Measurements from ENCODE around the gene CCSER1.
"Not testable (repeated sequence)": the region's sequence is repeated elsewhere in the genome, so short reads cannot be mapped to it uniquely, and the experiment has no call there.

The CCSER1 gene

GRCh38 chr4:91298156-91298700 is 1171.0 kb downstream of the CCSER1 start:
- Histone ChIP-seq H3K4me3 (ENCODE audit: low read depth in 1 of 2, low read length in 2 of 2) (no peak overlapping the region), H3K4me1 (ENCODE audit: control insufficient read depth in 1 of 2, insufficient read depth in 2 of 2, low read length in 2 of 2) (no peaks in the 10 kb centered on the region), H3K9me3 (ENCODE audit: control insufficient read depth in 1 of 2, low read length in 2 of 2) (no peaks in the 10 kb centered on the region)

GRCh38 chr4:91298824-91299223 is 1171.6 kb downstream of the CCSER1 start:
- no peaks in the 10 kb centered on the region for H3K27me3 ChIP-seq (ENCODE audit: low read depth, low read length)
- no peaks in the 10 kb centered on the region for H3K4me1 ChIP-seq (ENCODE audit: control insufficient read depth in 1 of 2, insufficient read depth in 2 of 2, low read length in 2 of 2)
- no peaks in the 10 kb centered on the region for H3K36me3 ChIP-seq (ENCODE audit: control insufficient read depth in 1 of 2, insufficient read depth in 2 of 2, low read length in 2 of 2)
- H3K9me3 ChIP-seq (ENCODE audit: control insufficient read depth in 1 of 2, low read length in 2 of 2) = no peaks in the 10 kb centered on the region
- H3K27ac ChIP-seq (ENCODE audit: low read length) = no peak overlapping the region
- no peak overlapping the region for H3K4me3 ChIP-seq (ENCODE audit: low read depth in 1 of 2, low read length in 2 of 2)

More at GRCh38 chr4:91298156-91298700, 1171.0 kb downstream of the CCSER1 start:
- Histone ChIP-seq H3K36me3 (ENCODE audit: control insufficient read depth in 1 of 2, insufficient read depth in 2 of 2, low read length in 2 of 2) (no peaks in the 10 kb centered on the region), H3K27me3 (ENCODE audit: low read depth, low read length) (no peaks in the 10 kb centered on the region), H3K27ac (ENCODE audit: low read length) (no peak overlapping the region)

GRCh38 chr4:91302120-91302519 is 1174.9 kb downstream of the CCSER1 start:
- Histone ChIP-seq H3K4me3 (ENCODE audit: low read depth in 1 of 2, low read length in 2 of 2) (no peak overlapping the region), H3K4me1 (ENCODE audit: control insufficient read depth in 1 of 2, insufficient read depth in 2 of 2, low read length in 2 of 2) (no peaks in the 10 kb centered on the region), H3K36me3 (ENCODE audit: control insufficient read depth in 1 of 2, insufficient read depth in 2 of 2, low read length in 2 of 2) (no peaks in the 10 kb centered on the region), H3K27ac (ENCODE audit: low read length) (no peak overlapping the region), H3K9me3 (ENCODE audit: control insufficient read depth in 1 of 2, low read length in 2 of 2) (no peaks in the 10 kb centered on the region), H3K27me3 (ENCODE audit: low read depth, low read length) (no peaks in the 10 kb centered on the region)

GRCh38 chr4:91304292-91304691 is 1177.1 kb downstream of the CCSER1 start:
- no peaks in the 10 kb centered on the region for H3K9me3 ChIP-seq (ENCODE audit: control insufficient read depth in 1 of 2, low read length in 2 of 2)
- H3K27me3 ChIP-seq (ENCODE audit: low read depth, low read length) = no peaks in the 10 kb centered on the region
- no peak overlapping the region for H3K27ac ChIP-seq (ENCODE audit: low read length)
- H3K4me3 ChIP-seq (ENCODE audit: low read depth in 1 of 2, low read length in 2 of 2) = no peak overlapping the region
- no peaks in the 10 kb centered on the region for H3K4me1 ChIP-seq (ENCODE audit: control insufficient read depth in 1 of 2, insufficient read depth in 2 of 2, low read length in 2 of 2)
- H3K36me3 ChIP-seq (ENCODE audit: control insufficient read depth in 1 of 2, insufficient read depth in 2 of 2, low read length in 2 of 2) = no peaks in the 10 kb centered on the region

- H3K27ac ChIP-seq (ENCODE audit: low read length) = no peak overlapping the region
- H3K36me3 ChIP-seq (ENCODE audit: control insufficient read depth in 1 of 2, insufficient read depth in 2 of 2, low read length in 2 of 2) = no peaks in the 10 kb centered on the region
- no peaks in the 10 kb centered on the region for H3K27me3 ChIP-seq (ENCODE audit: low read depth, low read length)
- H3K4me1 ChIP-seq (ENCODE audit: control insufficient read depth in 1 of 2, insufficient read depth in 2 of 2, low read length in 2 of 2) = no peaks in the 10 kb centered on the region
- H3K4me3 ChIP-seq (ENCODE audit: low read depth in 1 of 2, low read length in 2 of 2) = no peak overlapping the region
- H3K9me3 ChIP-seq (ENCODE audit: control insufficient read depth in 1 of 2, low read length in 2 of 2) = no peaks in the 10 kb centered on the region
Observed at GRCh38 chr4:91317434-91317833, 1190.2 kb downstream of the CCSER1 start.

- Histone ChIP-seq H3K4me3 (ENCODE audit: low read depth in 1 of 2, low read length in 2 of 2) (no peak overlapping the region), H3K36me3 (ENCODE audit: control insufficient read depth in 1 of 2, insufficient read depth in 2 of 2, low read length in 2 of 2) (no peaks in the 10 kb centered on the region), H3K27ac (ENCODE audit: low read length) (no peak overlapping the region), H3K9me3 (ENCODE audit: control insufficient read depth in 1 of 2, low read length in 2 of 2) (no peaks in the 10 kb centered on the region), H3K27me3 (ENCODE audit: low read depth, low read length) (no peaks in the 10 kb centered on the region), H3K4me1 (ENCODE audit: control insufficient read depth in 1 of 2, insufficient read depth in 2 of 2, low read length in 2 of 2) (no peaks in the 10 kb centered on the region)
Observed at GRCh38 chr4:91319556-91320268, 1192.5 kb downstream of the CCSER1 start.

GRCh38 chr4:91322961-91323360 is 1195.8 kb downstream of the CCSER1 start:
- Histone ChIP-seq H3K36me3 (ENCODE audit: control insufficient read depth in 1 of 2, insufficient read depth in 2 of 2, low read length in 2 of 2) (no peaks in the 10 kb centered on the region), H3K27ac (ENCODE audit: low read length) (no peak overlapping the region), H3K4me3 (ENCODE audit: low read depth in 1 of 2, low read length in 2 of 2) (no peak overlapping the region), H3K4me1 (ENCODE audit: control insufficient read depth in 1 of 2, insufficient read depth in 2 of 2, low read length in 2 of 2) (no peaks in the 10 kb centered on the region), H3K27me3 (ENCODE audit: low read depth, low read length) (no peaks in the 10 kb centered on the region), H3K9me3 (ENCODE audit: control insufficient read depth in 1 of 2, low read length in 2 of 2) (peaks cover 0 to 12% of the 10 kb centered on the region in 2 donors)

GRCh38 chr4:91325495-91325894 is 1198.3 kb downstream of the CCSER1 start:
- peaks cover 0 to 12% of the 10 kb centered on the region in 2 donors for H3K9me3 ChIP-seq (ENCODE audit: control insufficient read depth in 1 of 2, low read length in 2 of 2)
- H3K27me3 ChIP-seq (ENCODE audit: low read depth, low read length) = no peaks in the 10 kb centered on the region
- H3K4me3 ChIP-seq (ENCODE audit: low read depth in 1 of 2, low read length in 2 of 2) = no peak overlapping the region
- no peaks in the 10 kb centered on the region for H3K36me3 ChIP-seq (ENCODE audit: control insufficient read depth in 1 of 2, insufficient read depth in 2 of 2, low read length in 2 of 2)
- H3K4me1 ChIP-seq (ENCODE audit: control insufficient read depth in 1 of 2, insufficient read depth in 2 of 2, low read length in 2 of 2) = no peaks in the 10 kb centered on the region
- H3K27ac ChIP-seq (ENCODE audit: low read length) = no peak overlapping the region

GRCh38 chr4:91326167-91326566 is 1199.0 kb downstream of the CCSER1 start:
- not testable (repeated sequence) for H3K4me3 ChIP-seq (ENCODE audit: low read depth in 1 of 2, low read length in 2 of 2); H3K4me1 ChIP-seq (ENCODE audit: control insufficient read depth in 1 of 2, insufficient read depth in 2 of 2, low read length in 2 of 2); H3K27me3 ChIP-seq (ENCODE audit: low read depth, low read length); H3K36me3 ChIP-seq (ENCODE audit: control insufficient read depth in 1 of 2, insufficient read depth in 2 of 2, low read length in 2 of 2); H3K27ac ChIP-seq (ENCODE audit: low read length)
- H3K9me3 ChIP-seq (ENCODE audit: control insufficient read depth in 1 of 2, low read length in 2 of 2) = peaks cover 0 to 12% of the 10 kb centered on the region in 2 donors

GRCh38 chr4:91330555-91331137 is 1203.5 kb downstream of the CCSER1 start:
- no peaks in the 10 kb centered on the region for H3K36me3 ChIP-seq (ENCODE audit: control insufficient read depth in 1 of 2, insufficient read depth in 2 of 2, low read length in 2 of 2)
- H3K9me3 ChIP-seq (ENCODE audit: control insufficient read depth in 1 of 2, low read length in 2 of 2) = peaks cover 0 to 12% of the 10 kb centered on the region in 2 donors
- no peaks in the 10 kb centered on the region for H3K4me1 ChIP-seq (ENCODE audit: control insufficient read depth in 1 of 2, insufficient read depth in 2 of 2, low read length in 2 of 2)
- H3K27ac ChIP-seq (ENCODE audit: low read length) = no peak overlapping the region
- H3K27me3 ChIP-seq (ENCODE audit: low read depth, low read length) = no peaks in the 10 kb centered on the region
- no peak overlapping the region for H3K4me3 ChIP-seq (ENCODE audit: low read depth in 1 of 2, low read length in 2 of 2)

- no peaks in the 10 kb centered on the region for H3K4me1 ChIP-seq (ENCODE audit: control insufficient read depth in 1 of 2, insufficient read depth in 2 of 2, low read length in 2 of 2)
- H3K4me3 ChIP-seq (ENCODE audit: low read depth in 1 of 2, low read length in 2 of 2) = no peak overlapping the region
- H3K9me3 ChIP-seq (ENCODE audit: control insufficient read depth in 1 of 2, low read length in 2 of 2) = no peaks in the 10 kb centered on the region
- H3K27me3 ChIP-seq (ENCODE audit: low read depth, low read length) = no peaks in the 10 kb centered on the region
- H3K36me3 ChIP-seq (ENCODE audit: control insufficient read depth in 1 of 2, insufficient read depth in 2 of 2, low read length in 2 of 2) = no peaks in the 10 kb centered on the region
- H3K27ac ChIP-seq (ENCODE audit: low read length) = no peak overlapping the region
Observed at GRCh38 chr4:91340822-91341221, 1213.6 kb downstream of the CCSER1 start.
